OCI-LY3 (cell line): ENCODE data around the gene ZHX3.

Experiments
- H2AFZ ChIP-seq: fragments of 200-600, 300-600 bp; shearing (Covaris generic); 2 replicates; pipeline ENCODE4 v1.6.0; 2014; ENCODE audit warnings: antibody characterized with exemption, low read depth, low read length
- H3K27ac ChIP-seq: fragments of 200-600, 300-600 bp; sonication (generic); 2 replicates; pipeline ENCODE4 v1.5.1; 2014; ENCODE audit warnings: mild to moderate bottlenecking, low read length, moderate library complexity, mixed read lengths
- H3K27me3 ChIP-seq: fragments of 200-600, 300-600 bp; sonication (generic); 2 replicates; pipeline ENCODE4 v1.6.1; 2014; ENCODE audit warnings: low read depth, low read length, mixed read lengths
- H3K36me3 ChIP-seq: fragments of 200-600, 300-600 bp; sonication (generic); replicated peaks from 2 replicates; pipeline ENCODE3; 2014; ENCODE audit warnings: low read depth, low read length, mixed read lengths
- H3K4me1 ChIP-seq: fragments of 300-600, 200-600 bp; sonication (generic); 2 replicates; pipeline ENCODE4 v1.6.1; 2014; ENCODE audit warnings: low read length, mixed read lengths
- H3K4me2 ChIP-seq: fragments of 200-600, 300-600 bp; sonication (generic); 2 replicates; pipeline ENCODE4 v1.6.1; 2014; ENCODE audit warnings: low read length, mixed read lengths
- H3K4me3 ChIP-seq: fragments of 300-600, 200-600 bp; sonication (generic); 2 replicates; pipeline ENCODE4 v1.5.1; 2014; ENCODE audit warnings: antibody characterized with exemption, mild to moderate bottlenecking, low read length, moderate library complexity
- H3K79me2 ChIP-seq: fragments of 300-600, 200-600 bp; shearing (Covaris generic); 2 replicates; pipeline ENCODE4 v1.6.1; 2014; ENCODE audit warnings: mild to moderate bottlenecking, low read length, mixed read lengths
- H3K9ac ChIP-seq: fragments of 300-600, 200-600 bp; shearing (Covaris generic); 2 replicates; pipeline ENCODE4 v1.6.0; 2014; ENCODE audit warnings: mild to moderate bottlenecking, low read length, moderate library complexity
- H3K9me3 ChIP-seq: fragments of 200-600, 300-600 bp; shearing (Covaris generic); 2 replicates; pipeline ENCODE4 v1.6.1; 2014; ENCODE audit warnings: low read length, mixed read lengths; ENCODE audit not compliant: insufficient read depth
- H4K20me1 ChIP-seq: fragments of 200-600, 300-600 bp; sonication (generic); 2 replicates; pipeline ENCODE4 v1.6.1; 2016; ENCODE audit warnings: low read length, mixed read lengths; ENCODE audit not compliant: insufficient read depth
- EZH2phosphoT487 ChIP-seq: fragments of 200-600 bp; shearing (Covaris generic); IDR thresholded peaks from 2 replicates; pipeline ENCODE4 v1.6.1; 2018; ENCODE audit warnings: antibody characterized with exemption, mixed run types, low read depth
- TF ChIP-seq, protein P1 (sequence below): fragments of 200-600, 300-600 bp; sonication (generic); IDR thresholded peaks from 2 replicates; pipeline ENCODE4 v1.5.1; 2014; ENCODE audit warnings: antibody characterized with exemption, low read length, low read depth

Gene ZHX3

DNA sequence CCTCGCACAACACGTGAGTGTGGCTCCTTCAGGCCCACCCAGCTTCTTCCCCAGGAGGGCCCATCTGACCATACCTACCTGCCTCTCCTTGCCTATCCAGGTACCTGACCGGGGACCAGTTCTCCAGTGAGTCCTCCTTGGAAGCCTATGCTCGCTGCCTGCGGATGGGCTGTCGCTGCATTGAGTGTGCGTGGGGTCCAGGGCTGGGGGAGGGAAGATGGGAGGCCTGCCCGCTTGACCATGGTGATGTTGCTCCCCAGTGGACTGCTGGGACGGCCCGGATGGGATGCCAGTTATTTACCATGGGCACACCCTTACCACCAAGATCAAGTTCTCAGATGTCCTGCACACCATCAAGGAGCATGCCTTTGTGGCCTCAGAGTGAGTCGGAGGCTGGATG, 153.7 kb downstream of the ZHX3 start:
- Histone ChIP-seq H3K4me1 (no peaks in the 10 kb centered on the region), H3K27me3 (no peaks in the 10 kb centered on the region), H3K4me3 (no peak overlapping the region), H4K20me1 (peaks cover 34% of the 10 kb centered on the region), H3K79me2 (peaks cover 7% of the 10 kb centered on the region), H2AFZ (no peak overlapping the region), H3K4me2 (no peak overlapping the region), H3K9ac (no peak overlapping the region), H3K36me3 (peaks cover 84% of the 10 kb centered on the region), H3K27ac (no peak overlapping the region), H3K9me3 (no peaks in the 10 kb centered on the region)
- no peak for TF ChIP-seq EZH2phosphoT487
- TF ChIP-seq, protein P1, sequence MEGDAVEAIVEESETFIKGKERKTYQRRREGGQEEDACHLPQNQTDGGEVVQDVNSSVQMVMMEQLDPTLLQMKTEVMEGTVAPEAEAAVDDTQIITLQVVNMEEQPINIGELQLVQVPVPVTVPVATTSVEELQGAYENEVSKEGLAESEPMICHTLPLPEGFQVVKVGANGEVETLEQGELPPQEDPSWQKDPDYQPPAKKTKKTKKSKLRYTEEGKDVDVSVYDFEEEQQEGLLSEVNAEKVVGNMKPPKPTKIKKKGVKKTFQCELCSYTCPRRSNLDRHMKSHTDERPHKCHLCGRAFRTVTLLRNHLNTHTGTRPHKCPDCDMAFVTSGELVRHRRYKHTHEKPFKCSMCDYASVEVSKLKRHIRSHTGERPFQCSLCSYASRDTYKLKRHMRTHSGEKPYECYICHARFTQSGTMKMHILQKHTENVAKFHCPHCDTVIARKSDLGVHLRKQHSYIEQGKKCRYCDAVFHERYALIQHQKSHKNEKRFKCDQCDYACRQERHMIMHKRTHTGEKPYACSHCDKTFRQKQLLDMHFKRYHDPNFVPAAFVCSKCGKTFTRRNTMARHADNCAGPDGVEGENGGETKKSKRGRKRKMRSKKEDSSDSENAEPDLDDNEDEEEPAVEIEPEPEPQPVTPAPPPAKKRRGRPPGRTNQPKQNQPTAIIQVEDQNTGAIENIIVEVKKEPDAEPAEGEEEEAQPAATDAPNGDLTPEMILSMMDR, result no peak

GRCh38 chr20:41162396-41162795, 155.1 kb downstream of the ZHX3 start:
- H3K36me3 ChIP-seq, result peaks cover 72% of the 10 kb centered on the region
- TF ChIP-seq, protein P1, result no peak
- no peak for TF ChIP-seq EZH2phosphoT487

GRCh38 chr20:41161886-41162285, 155.6 kb downstream of the ZHX3 start:
- H3K36me3 ChIP-seq, result peaks cover 67% of the 10 kb centered on the region
- H3K9me3 ChIP-seq, result no peaks in the 10 kb centered on the region
- H3K4me2 ChIP-seq, result no peak overlapping the region
- H3K4me1 ChIP-seq, result peaks cover 12% of the 10 kb centered on the region
- no peaks in the 10 kb centered on the region for H3K27me3 ChIP-seq
- no peak overlapping the region for H3K4me3 ChIP-seq
- H4K20me1 ChIP-seq, result peaks cover 49% of the 10 kb centered on the region
- H2AFZ ChIP-seq, result no peak overlapping the region
- H3K9ac ChIP-seq, result no peak overlapping the region
- TF ChIP-seq, protein P1, result peak; percentile 22; the same call in 1 of the 2 replicates
- no peak for TF ChIP-seq EZH2phosphoT487
- no peak overlapping the region for H3K27ac ChIP-seq
- H3K79me2 ChIP-seq, result peaks cover 26% of the 10 kb centered on the region

More at GRCh38 chr20:41162396-41162795, 155.1 kb downstream of the ZHX3 start:
- no peaks in the 10 kb centered on the region for H3K27me3 ChIP-seq
- no peaks in the 10 kb centered on the region for H3K9me3 ChIP-seq
- H2AFZ ChIP-seq, result no peak overlapping the region
- H3K4me3 ChIP-seq, result no peak overlapping the region
- no peak overlapping the region for H3K27ac ChIP-seq
- no peak overlapping the region for H3K4me2 ChIP-seq
- no peak overlapping the region for H3K9ac ChIP-seq
- peaks cover 7% of the 10 kb centered on the region for H3K4me1 ChIP-seq
- peaks cover 43% of the 10 kb centered on the region for H4K20me1 ChIP-seq
- H3K79me2 ChIP-seq, result peaks cover 21% of the 10 kb centered on the region

GRCh38 chr20:41160686-41161085, 156.8 kb downstream of the ZHX3 start:
- Histone ChIP-seq H4K20me1 (peaks cover 56% of the 10 kb centered on the region), H3K79me2 (peaks cover 38% of the 10 kb centered on the region), H3K9ac (no peak overlapping the region), H3K27me3 (no peaks in the 10 kb centered on the region), H3K4me1 (peaks cover 18% of the 10 kb centered on the region), H3K4me3 (no peak overlapping the region), H3K27ac (no peak overlapping the region), H3K36me3 (peaks cover 55% of the 10 kb centered on the region), H3K9me3 (no peaks in the 10 kb centered on the region), H3K4me2 (no peak overlapping the region), H2AFZ (no peak overlapping the region)
- TF ChIP-seq, protein P1, result no peak
- TF ChIP-seq EZH2phosphoT487, result no peak
